ENCODE data around the gene TCEAL6.
"Not testable (repeated sequence)": the region's sequence is repeated elsewhere in the genome, so short reads cannot be mapped to it uniquely, and the experiment has no call there.

Gene TCEAL6

GRCh38 chrX:102142274-102142673 lies at the start of gene TCEAL6:
TSS of gene TCEAL6 (minus strand) at chrX:102142481.
- DNase-seq = not testable (repeated sequence)

DNA sequence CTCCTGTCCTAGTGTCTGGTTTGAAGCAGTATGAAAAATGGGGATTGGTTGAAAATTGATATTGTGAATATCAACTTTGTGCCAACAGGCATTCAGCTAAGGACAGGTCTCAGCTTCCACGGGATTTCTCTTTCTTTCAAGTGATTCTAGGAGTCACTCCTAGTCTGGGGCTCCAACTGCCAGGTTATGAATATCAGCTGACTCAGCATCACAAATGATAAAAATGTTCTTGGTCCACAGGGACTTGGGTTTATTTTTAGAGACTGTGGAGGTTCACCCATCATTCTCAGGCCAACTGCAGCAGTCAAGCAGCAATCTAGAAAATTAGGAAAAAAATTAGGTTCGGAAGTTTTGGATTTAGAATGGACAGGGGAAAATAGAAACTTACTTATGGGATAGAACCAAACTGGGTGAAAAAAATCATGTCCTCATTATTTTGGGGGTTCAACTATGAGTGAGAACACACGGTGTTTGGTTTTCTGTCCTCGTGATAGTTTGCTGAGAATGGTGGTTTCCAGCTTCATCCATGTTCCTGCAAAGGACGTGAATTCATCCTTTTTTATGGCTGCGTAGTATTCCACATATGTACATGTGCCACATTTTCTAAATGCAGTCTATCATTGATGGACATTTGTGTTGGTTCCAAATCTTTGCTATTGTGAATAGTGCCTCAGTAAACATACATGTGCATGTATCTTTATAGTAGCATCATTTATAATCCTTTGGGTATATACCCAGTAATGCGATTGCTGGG lies 43.9 kb upstream of the TCEAL6 start:
- no peak for DNase-seq

GRCh38 chrX:102155806-102156179 lies 13.5 kb upstream of the TCEAL6 start, which contains the start of gene BEX5:
TSS of gene BEX5 (minus strand) at chrX:102155977. CDS start at chrX:102154265, 1,712 bp downstream.
- DNase-seq = peak; percentile 53

DNA sequence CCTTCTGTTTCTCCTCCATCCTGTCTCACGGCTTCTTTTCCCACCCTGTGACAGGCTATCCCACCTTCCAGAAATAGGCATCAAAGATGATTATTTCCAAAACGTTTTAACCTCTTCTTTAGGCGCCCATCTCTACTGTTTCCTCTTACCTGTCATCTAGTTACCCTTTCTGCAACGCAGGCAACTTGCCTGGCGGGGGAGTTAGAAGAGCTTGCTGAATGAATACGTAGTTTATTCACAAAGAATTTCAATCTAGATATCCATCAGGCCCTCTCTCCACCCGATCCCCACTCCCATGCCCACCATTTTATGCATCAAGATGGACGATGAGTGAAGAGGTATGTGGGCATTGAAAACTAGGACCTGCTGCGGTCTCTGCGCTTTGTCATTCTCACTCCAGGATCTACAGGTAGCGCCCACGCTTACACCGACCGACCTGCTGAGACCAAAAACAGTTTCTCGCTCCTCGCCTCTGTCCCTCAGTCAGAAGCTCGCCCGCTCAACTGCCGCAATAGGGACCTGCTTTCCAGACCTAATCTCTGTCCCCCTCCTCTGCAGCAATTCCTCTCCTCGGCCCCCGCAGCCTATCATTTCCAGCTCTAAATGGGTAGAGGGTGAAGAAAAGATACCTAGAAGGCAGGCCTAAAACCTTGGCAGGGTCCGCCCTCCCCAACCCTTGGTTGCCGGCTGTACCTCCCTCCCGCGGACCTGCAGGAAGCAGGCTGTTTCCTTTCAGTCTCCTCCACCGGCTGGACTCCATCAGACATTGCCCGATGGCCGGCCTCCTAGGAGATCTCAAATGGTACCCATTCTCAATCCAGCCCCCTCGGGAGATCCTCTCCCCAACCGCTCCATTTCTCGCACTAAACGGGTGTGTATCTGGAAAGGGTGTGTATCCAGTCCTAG lies 12.9 kb upstream of the TCEAL6 start:
- no peak for DNase-seq

DNA sequence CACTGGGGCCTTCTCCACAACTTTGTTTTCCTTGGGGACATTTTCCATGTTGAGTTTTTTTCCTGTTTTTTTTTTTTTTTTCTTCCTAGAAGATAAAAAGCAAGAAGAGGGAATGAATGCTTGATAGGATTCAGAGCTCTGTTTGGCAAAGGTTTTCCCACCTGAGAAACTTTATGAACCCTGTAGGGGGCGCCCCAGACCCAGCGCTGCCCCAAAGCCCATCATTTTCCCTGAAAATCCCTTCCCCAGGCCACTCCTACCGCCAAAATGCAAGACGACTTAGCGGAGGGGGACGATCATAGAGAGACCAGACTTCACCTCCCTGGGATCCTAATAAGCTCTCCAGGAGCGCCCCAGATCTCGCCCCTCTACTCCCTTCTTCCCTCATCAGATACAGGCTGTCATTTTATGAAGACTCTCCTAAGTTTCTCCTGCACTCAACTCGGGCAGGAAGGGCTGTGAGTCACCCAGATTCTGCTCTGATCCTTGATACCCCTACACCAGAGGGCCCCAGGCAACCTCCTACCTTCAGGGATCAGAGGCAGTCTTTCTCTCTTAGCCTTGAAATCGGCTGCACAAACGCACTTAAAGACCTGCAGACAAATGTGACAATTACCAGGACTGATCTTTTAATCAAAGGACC lies 12.1 kb upstream of the TCEAL6 start:
- DNase-seq = peak; percentile 16

- DNase-seq = not testable (repeated sequence)
Observed at GRCh38 chrX:102141631-102142030, 650 bp downstream of the TCEAL6 start.

GRCh38 chrX:102140876-102141275 lies 1.4 kb downstream of the TCEAL6 start:
- DNase-seq = not testable (repeated sequence)

- no peak for DNase-seq
Observed at GRCh38 chrX:102138064-102138463, 4.2 kb downstream of the TCEAL6 start.

GRCh38 chrX:102129473-102129872 lies 12.8 kb downstream of the TCEAL6 start:
- DNase-seq = no peak

DNA sequence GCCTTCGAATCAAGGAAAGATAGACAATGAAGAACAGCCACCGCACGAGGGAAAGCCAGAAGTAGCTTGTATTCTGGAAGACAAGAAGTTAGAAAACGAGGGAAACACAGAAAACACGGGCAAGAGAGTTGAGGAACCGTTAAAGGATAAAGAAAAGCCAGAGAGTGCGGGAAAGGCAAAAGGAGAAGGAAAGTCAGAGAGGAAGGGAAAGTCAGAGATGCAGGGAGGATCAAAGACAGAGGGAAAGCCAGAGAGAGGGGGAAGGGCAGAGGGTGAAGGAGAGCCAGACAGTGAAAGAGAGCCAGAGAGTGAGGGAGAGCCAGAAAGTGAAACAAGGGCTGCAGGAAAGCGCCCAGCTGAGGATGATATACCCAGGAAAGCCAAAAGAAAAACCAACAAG lies 15.4 kb downstream of the TCEAL6 start:
- DNase-seq = no peak

GRCh38 chrX:102126080-102126818 lies 16.0 kb downstream of the TCEAL6 start:
- DNase-seq = not testable (repeated sequence)

DNA sequence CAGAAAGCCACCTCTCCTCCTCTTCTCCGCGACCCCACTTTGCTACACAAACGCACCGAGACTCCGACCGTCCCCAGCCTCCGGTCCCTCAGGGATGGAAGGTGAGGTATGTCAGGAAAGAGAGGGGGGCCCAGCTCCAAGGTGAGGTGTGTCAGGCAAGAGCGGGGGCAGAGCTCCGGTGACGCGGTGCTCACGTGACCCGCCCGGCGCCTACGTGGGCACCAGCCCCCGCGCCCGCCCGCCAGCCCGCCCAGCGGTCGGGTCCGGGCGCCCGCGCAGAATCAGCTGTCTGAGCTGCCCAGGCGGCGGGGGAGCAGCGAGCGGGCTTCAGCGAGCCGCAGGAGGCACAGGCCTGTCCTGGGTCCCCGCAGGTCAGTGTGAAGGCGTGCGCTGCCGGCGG lies 16.8 kb downstream of the TCEAL6 start, which contains the start of gene TCEAL2:
TCEAL2 (plus strand) TSS at position 244 of the 400 bp plus-strand sequence. CDS start 1,152 bp downstream, outside the sequence.
- not testable (repeated sequence) for DNase-seq

DNA sequence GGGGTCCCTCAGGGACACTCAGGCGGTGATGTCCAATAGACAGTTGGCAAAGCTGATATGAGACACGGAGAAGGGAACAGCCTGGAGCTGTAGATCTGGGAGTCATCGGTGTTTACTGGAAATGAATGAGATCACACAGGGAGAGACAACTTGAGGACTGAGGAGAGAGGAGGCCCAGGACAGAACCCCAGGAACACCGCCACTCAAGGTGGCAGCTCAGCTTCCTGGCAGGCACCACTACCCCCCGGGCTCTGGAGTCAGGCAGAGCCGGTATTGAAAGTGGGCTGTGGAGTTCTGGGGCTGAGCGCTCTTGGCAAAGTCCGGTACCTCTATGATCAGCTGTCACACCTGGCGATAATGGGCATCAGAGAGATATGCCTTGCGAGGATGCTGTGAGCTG lies 17.3 kb downstream of the TCEAL6 start:
- DNase-seq = not testable (repeated sequence)

- no peak for DNase-seq
Observed at GRCh38 chrX:102115748-102116147, 26.5 kb downstream of the TCEAL6 start.

DNA sequence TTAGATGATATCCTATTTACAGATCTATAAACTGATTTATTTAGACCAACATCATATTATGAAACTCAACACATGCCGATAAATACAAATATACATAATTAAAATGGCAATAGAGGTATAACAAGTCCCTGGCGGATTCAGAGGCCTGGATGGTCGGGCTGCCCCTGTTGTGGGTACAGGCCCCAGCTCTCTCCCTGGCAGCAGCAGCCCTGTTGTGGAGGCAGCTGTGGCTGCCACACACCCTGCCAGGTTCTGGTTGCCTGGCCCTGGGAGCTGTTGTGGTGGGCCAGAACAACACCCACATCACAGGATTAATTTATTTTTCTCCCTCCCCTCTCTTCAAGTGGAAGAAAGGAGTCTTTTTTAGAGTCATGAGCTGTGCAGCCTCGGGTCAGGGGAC lies 28.9 kb downstream of the TCEAL6 start:
- DNase-seq = no peak
